Esophagus squamous epithelium (tissue), 4 donors: ENCODE results near the gene MYOM3.

Source experiments
- POLR2A ChIP-seq, 4 donors: fragments of 450-650 bp; IDR thresholded peaks; one replicate each; pipeline ENCODE4 v1.6.1; 2017; ENCODE audit warnings: antibody characterized with exemption in 4 of 4, mild to moderate bottlenecking in 4 of 4, moderate library complexity in 3 of 4
- TF ChIP-seq, protein P1 (sequence below), 6 experiments: fragments of 450-650 bp in 4 of 6; fragments of 200-600 bp in 2 of 6; sonication (generic) in 2 of 6; IDR thresholded peaks; one replicate each; pipeline ENCODE4 v1.5.1; 2016 to 2019; ENCODE audit warnings: antibody characterized with exemption in 6 of 6, mild to moderate bottlenecking in 4 of 6, moderate library complexity in 4 of 6

- no peak for TF ChIP-seq POLR2A (IDR thresholded peaks at IDR 0.05)
- TF ChIP-seq, protein P1, sequence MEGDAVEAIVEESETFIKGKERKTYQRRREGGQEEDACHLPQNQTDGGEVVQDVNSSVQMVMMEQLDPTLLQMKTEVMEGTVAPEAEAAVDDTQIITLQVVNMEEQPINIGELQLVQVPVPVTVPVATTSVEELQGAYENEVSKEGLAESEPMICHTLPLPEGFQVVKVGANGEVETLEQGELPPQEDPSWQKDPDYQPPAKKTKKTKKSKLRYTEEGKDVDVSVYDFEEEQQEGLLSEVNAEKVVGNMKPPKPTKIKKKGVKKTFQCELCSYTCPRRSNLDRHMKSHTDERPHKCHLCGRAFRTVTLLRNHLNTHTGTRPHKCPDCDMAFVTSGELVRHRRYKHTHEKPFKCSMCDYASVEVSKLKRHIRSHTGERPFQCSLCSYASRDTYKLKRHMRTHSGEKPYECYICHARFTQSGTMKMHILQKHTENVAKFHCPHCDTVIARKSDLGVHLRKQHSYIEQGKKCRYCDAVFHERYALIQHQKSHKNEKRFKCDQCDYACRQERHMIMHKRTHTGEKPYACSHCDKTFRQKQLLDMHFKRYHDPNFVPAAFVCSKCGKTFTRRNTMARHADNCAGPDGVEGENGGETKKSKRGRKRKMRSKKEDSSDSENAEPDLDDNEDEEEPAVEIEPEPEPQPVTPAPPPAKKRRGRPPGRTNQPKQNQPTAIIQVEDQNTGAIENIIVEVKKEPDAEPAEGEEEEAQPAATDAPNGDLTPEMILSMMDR (IDR thresholded peaks at IDR 0.05) = no peak
Observed at GRCh38 chr1:24047110-24047477, 64.8 kb downstream of the MYOM3 start.
